Right atrium auricular region (tissue), 2 donors: Measurements from ENCODE around the gene SLC19A1. TPM values are rescaled to one million over a fixed set of nuclear protein-coding genes. Genes with fewer than 3 reads are reported as not detected.
A peak's percentile ranks its signal among the peaks of the same experiment; 100 is the strongest.

Source experiments
- DNase-seq: peaks from one replicate; pipeline ENCODE4 v3.0.0-alpha.2; 2019; ENCODE audit warnings: low spot score
- H3K27ac ChIP-seq, 2 donors: fragments of 200-600 bp; sonication (generic); 1 replicate in 1 of 2; 2 replicates in 1 of 2; pipeline ENCODE4 v1.5.1; 2016 to 2019
- H3K27me3 ChIP-seq, 2 donors: fragments of 200-600 bp; sonication (generic); one replicate each; pipeline versions ENCODE4 v1.5.1 to v1.6.0; 2017 to 2019
- H3K36me3 ChIP-seq: fragments of 200-600 bp; sonication (generic); one replicate; pipeline ENCODE4 v1.5.1; 2016
- H3K4me1 ChIP-seq, 2 donors: fragments of 200-600 bp; sonication (generic); one replicate each; pipeline versions ENCODE4 v1.5.1 to v1.6.0; 2017 to 2019
- H3K4me3 ChIP-seq, 2 donors: fragments of 200-600 bp; sonication (generic); 1 replicate in 1 of 2; 2 replicates in 1 of 2; pipeline ENCODE4 v1.5.1; 2017 to 2019; ENCODE audit warnings: mild to moderate bottlenecking in 1 of 2, moderate library complexity in 1 of 2
- H3K9me3 ChIP-seq, 2 donors: fragments of 200-600 bp; sonication (generic); one replicate each; pipeline ENCODE4 v1.5.1; 2019
- total RNA-seq, 2 donors: library from RNA; depleted of rRNA; stranded (reverse); fragments of >200 nt; gene quantifications; one replicate each; pipeline ENCODE4 v1.1.0, GENCODE V29; 2016
- TF ChIP-seq, protein P1 (sequence below), 2 donors: fragments of 200-600 bp; sonication (generic); IDR thresholded peaks; one replicate each; pipeline ENCODE4 v1.5.1; 2019; ENCODE audit warnings: antibody characterized with exemption in 2 of 2

SLC19A1 gene
- total RNA-seq, result 1 to 10 TPM; 2.2 to 5.3 TPM

DNA sequence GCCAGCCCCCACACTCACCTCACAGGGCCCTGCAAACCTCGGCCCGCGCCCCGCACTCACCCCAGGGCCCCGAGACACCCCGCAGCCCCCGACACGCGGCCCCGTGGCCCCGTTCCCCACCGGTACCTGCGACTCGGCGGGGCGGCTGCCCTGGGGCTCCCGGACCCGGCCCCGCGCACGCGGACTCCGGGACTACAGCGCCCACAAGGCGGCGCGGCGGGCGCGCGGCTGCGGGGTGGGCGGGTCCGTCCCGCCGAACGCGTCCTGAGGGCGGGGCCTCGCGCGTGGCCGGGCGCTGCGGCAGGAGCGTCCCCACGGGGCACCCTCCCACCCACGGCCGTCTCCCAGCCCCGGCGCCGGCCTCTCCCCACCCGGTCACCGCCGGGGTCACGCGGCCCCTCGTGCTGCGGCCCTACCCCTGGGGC is at the start of gene SLC19A1:
TSS of gene SLC19A1 (minus strand) at position 199 of the 425 bp plus-strand sequence. CDS start 4,481 bp downstream, outside the sequence.
- no peaks in the 10 kb centered on the region for H3K36me3 ChIP-seq
- peak within 1 kb of the TSS; percentile 51 to 61 for H3K27ac ChIP-seq

DNA sequence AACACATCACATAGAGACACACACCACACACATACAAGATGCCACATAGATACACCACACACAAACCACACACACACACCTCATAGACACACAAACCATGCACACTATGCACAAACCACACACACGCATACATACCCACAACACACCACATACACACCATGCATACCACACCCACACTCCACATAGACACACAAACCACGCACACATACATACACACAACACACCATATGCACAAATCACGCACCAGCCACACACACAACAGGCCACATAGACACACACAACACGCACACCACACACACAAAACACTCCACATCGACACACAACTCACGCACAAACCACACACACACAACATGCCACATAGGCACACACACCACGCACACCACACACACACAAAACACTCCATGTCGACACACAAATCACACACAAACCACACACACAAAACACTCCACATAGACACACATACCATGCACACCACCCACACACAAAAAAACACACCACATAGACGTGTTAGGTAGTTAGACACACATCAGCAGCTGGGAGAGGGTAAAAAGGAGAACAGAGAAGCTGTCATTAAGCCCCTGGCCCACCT is 49.5 kb upstream of the SLC19A1 start:
- TF ChIP-seq, protein P1, sequence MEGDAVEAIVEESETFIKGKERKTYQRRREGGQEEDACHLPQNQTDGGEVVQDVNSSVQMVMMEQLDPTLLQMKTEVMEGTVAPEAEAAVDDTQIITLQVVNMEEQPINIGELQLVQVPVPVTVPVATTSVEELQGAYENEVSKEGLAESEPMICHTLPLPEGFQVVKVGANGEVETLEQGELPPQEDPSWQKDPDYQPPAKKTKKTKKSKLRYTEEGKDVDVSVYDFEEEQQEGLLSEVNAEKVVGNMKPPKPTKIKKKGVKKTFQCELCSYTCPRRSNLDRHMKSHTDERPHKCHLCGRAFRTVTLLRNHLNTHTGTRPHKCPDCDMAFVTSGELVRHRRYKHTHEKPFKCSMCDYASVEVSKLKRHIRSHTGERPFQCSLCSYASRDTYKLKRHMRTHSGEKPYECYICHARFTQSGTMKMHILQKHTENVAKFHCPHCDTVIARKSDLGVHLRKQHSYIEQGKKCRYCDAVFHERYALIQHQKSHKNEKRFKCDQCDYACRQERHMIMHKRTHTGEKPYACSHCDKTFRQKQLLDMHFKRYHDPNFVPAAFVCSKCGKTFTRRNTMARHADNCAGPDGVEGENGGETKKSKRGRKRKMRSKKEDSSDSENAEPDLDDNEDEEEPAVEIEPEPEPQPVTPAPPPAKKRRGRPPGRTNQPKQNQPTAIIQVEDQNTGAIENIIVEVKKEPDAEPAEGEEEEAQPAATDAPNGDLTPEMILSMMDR (IDR thresholded peaks at IDR 0.05), result no peak
- no peaks in the 10 kb centered on the region for H3K27me3 ChIP-seq
- H3K27ac ChIP-seq, result no peak overlapping the region
- peaks cover 0 to 24% of the 10 kb centered on the region in 2 donors for H3K4me1 ChIP-seq
- no peak overlapping the region for H3K4me3 ChIP-seq
- peaks cover 0 to 10% of the 10 kb centered on the region in 2 donors for H3K9me3 ChIP-seq
- no peaks in the 10 kb centered on the region for H3K36me3 ChIP-seq
- DNase-seq, result no peak

More for the DNA sequence above, at the start of gene SLC19A1:
- H3K4me3 ChIP-seq, result peak within 1 kb of the TSS; percentile 75 to 82
- TF ChIP-seq, protein P1 (IDR thresholded peaks at IDR 0.05), result peak; percentile 60 to 64
- H3K4me1 ChIP-seq, result peaks cover 0 to 21% of the 10 kb centered on the region in 2 donors
- no peaks in the 10 kb centered on the region for H3K27me3 ChIP-seq
- DNase-seq, result peak; percentile 61
- H3K9me3 ChIP-seq, result no peaks in the 10 kb centered on the region

DNA sequence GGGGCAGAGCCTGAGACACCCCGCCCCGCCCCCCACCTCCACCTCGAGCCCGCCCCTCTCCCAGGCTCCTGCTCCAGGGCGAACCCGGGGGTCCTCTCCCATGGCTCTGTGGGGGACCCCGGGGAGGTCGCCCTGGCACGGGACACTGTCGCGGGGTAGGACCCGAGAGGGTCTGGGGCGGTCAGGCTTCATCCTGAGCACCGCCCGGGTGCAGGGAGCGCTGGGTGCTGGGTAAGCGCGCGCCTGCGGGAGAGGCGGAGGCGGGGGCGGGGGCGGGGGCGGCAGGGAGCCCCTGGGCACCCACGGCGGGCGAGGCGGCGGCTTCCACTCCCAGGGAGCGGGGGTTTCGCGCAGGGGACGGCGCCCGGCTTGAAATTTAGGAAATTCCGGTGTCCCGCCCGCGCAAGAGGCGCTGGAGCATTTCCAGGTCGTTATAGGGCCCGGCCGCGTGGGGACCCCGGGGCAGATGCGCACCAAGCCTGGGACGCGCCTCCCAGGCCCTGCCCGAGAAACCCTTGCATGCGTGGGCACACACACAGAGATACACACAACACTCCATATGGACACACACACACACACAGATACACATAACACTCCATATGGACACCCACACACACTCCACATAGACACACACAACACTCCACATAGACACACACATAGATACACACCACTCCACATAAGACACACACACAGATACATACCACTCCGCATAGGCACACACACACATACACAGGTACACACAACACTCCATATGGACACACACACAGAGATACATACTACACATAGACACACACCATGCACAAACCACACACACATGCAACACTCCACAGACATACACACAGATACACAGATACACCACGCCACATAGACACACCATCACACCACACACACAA is 48.7 kb upstream of the SLC19A1 start:
- Histone ChIP-seq H3K27me3 (no peaks in the 10 kb centered on the region), H3K27ac (no peak overlapping the region), H3K4me3 (peak overlapping the region; percentile 38 to 51), H3K9me3 (peaks cover 0 to 18% of the 10 kb centered on the region in 2 donors), H3K4me1 (peaks cover 0 to 24% of the 10 kb centered on the region in 2 donors), H3K36me3 (no peaks in the 10 kb centered on the region)
- no peak for DNase-seq
- TF ChIP-seq, protein P1 (IDR thresholded peaks at IDR 0.05), result no peak

GRCh38 chr21:45590246-45590725 is 48.0 kb upstream of the SLC19A1 start:
- Histone ChIP-seq H3K4me3 (peak overlapping the region; percentile 38 to 51), H3K9me3 (peaks cover 0 to 25% of the 10 kb centered on the region in 2 donors), H3K4me1 (peaks cover 0 to 24% of the 10 kb centered on the region in 2 donors), H3K27ac (peak overlapping the region in 1 of 2 donors; percentile 8), H3K27me3 (no peaks in the 10 kb centered on the region), H3K36me3 (no peaks in the 10 kb centered on the region)
- TF ChIP-seq, protein P1 (IDR thresholded peaks at IDR 0.05), result no peak
- no peak for DNase-seq

- TF ChIP-seq, protein P1 (IDR thresholded peaks at IDR 0.05), result no peak
- peak overlapping the region; percentile 38 to 51 for H3K4me3 ChIP-seq
- H3K9me3 ChIP-seq, result peaks cover 0 to 30% of the 10 kb centered on the region in 2 donors
- H3K27ac ChIP-seq, result peak overlapping the region in 1 of 2 donors; percentile 8
- no peaks in the 10 kb centered on the region for H3K27me3 ChIP-seq
- DNase-seq, result no peak
- H3K36me3 ChIP-seq, result no peaks in the 10 kb centered on the region
- peaks cover 0 to 24% of the 10 kb centered on the region in 2 donors for H3K4me1 ChIP-seq
Observed at GRCh38 chr21:45589686-45590245, 47.5 kb upstream of the SLC19A1 start.
